T follicular helper cell (primary cell): ENCODE results near the gene SUMF1.

Source experiments
- DNase-seq: peaks from one replicate; pipeline ENCODE4 v3.0.0-alpha.2; 2020; ENCODE audit warnings: low read depth

The SUMF1 gene

GRCh38 chr3:4387210-4388204 is 79.6 kb downstream of the SUMF1 start:
- no peak for DNase-seq

GRCh38 chr3:4385201-4385600 is 81.9 kb downstream of the SUMF1 start:
- DNase-seq, result no peak

GRCh38 chr3:4380013-4380412 is 87.1 kb downstream of the SUMF1 start:
- no peak for DNase-seq

- no peak for DNase-seq
These were observed 90.6 kb downstream of the SUMF1 start for GRCh38 chr3:4376499-4376898.

GRCh38 chr3:4375911-4376310 is 91.2 kb downstream of the SUMF1 start:
- DNase-seq, result no peak

GRCh38 chr3:4373669-4374068 is 93.4 kb downstream of the SUMF1 start:
- DNase-seq, result no peak

- no peak for DNase-seq
These were observed 104.5 kb downstream of the SUMF1 start for GRCh38 chr3:4362523-4362922.

GRCh38 chr3:4360817-4361216 is 106.3 kb downstream of the SUMF1 start:
- no peak for DNase-seq

GRCh38 chr3:4359805-4360502 is 107.1 kb downstream of the SUMF1 start:
- DNase-seq, result no peak

GRCh38 chr3:4358273-4358672 is 108.8 kb downstream of the SUMF1 start:
- no peak for DNase-seq

GRCh38 chr3:4356546-4357410 is 110.3 kb downstream of the SUMF1 start:
- no peak for DNase-seq

- DNase-seq, result no peak
These were observed 110.9 kb downstream of the SUMF1 start for GRCh38 chr3:4356220-4356540.

- no peak for DNase-seq
These were observed 111.5 kb downstream of the SUMF1 start for GRCh38 chr3:4355401-4356219.

- no peak for DNase-seq
These were observed 115.2 kb downstream of the SUMF1 start for GRCh38 chr3:4351872-4352271.

- DNase-seq, result no peak
These were observed 115.8 kb downstream of the SUMF1 start for GRCh38 chr3:4351164-4351855.

GRCh38 chr3:4350789-4351163 is 116.3 kb downstream of the SUMF1 start:
- DNase-seq, result peak; percentile 16

GRCh38 chr3:4343258-4343657 is 123.8 kb downstream of the SUMF1 start:
- no peak for DNase-seq

GRCh38 chr3:4341336-4341675 is 125.8 kb downstream of the SUMF1 start:
- DNase-seq, result no peak

- no peak for DNase-seq
These were observed 126.4 kb downstream of the SUMF1 start for GRCh38 chr3:4340411-4341335.

GRCh38 chr3:4340077-4340410 is 127.0 kb downstream of the SUMF1 start:
- no peak for DNase-seq
